ENCODE results near the gene ZFYVE1. TPM values are rescaled to one million over a fixed set of nuclear protein-coding genes. Genes with fewer than 3 reads are reported as not detected.

Gene ZFYVE1
- total and polyA plus RNA-seq, 2 donors (not counting 3 experiments of a cell fraction or from before 2014, with no cell fraction given), result 27.3 to 29.2 TPM

- BruUV-seq (replicated peaks), result no TSS peak
- H3K9me1 ChIP-seq (replicated peaks; ENCODE audit: control insufficient read depth, extremely low read depth, insufficient read depth, low read length), result no peaks in the 10 kb centered on the region
- H3K27me3 ChIP-seq (ENCODE audit: control insufficient read depth in 2 of 2, insufficient read depth in 2 of 2, low read length in 2 of 2), result no peaks in the 10 kb centered on the region
- no peaks in the 10 kb centered on the region for H3K9me3 ChIP-seq (replicated peaks; ENCODE audit: control insufficient read depth, insufficient read depth, low read length)
- TF ChIP-seq POLR2A (IDR thresholded peaks at IDR 0.05; ENCODE audit: low read depth, low read length), result no peak
- TF ChIP-seq MAX (IDR thresholded peaks at IDR 0.05; ENCODE audit: insufficient read depth, insufficient read length), result no peak
- TF ChIP-seq FOS (IDR thresholded peaks at IDR 0.05; ENCODE audit: borderline replicate concordance, insufficient read depth, low read length), result no peak
- TF ChIP-seq POLR2AphosphoS5 (IDR thresholded peaks at IDR 0.05; ENCODE audit: insufficient read depth, low read depth, low read length), result no peak
- no peak for TF ChIP-seq MYC (IDR thresholded peaks at IDR 0.05; ENCODE audit: low read depth, low read length)
- no peaks in the 10 kb centered on the region for H3K79me2 ChIP-seq (ENCODE audit: control insufficient read depth, insufficient read depth, low read length)
- DNase-seq (ENCODE audit: low read depth, low spot score) (no peak), FAIRE-seq (no peak)
- H2AFZ ChIP-seq (ENCODE audit: low read depth, low read length), result no peak overlapping the region
- no peaks in the 10 kb centered on the region for H3K4me1 ChIP-seq (ENCODE audit: control insufficient read depth, extremely low read depth, insufficient read depth, low read length)
- no peak overlapping the region for H3K4me2 ChIP-seq (ENCODE audit: insufficient read depth, low read length)
- peaks cover 10 to 32% of the 10 kb centered on the region in 2 experiments for H3K36me3 ChIP-seq (ENCODE audit: control insufficient read depth in 2 of 2, extremely low read depth in 1 of 2, insufficient read depth in 2 of 2, low read length in 2 of 2)
- CTCF ChIA-PET, result interaction anchor here (0.7 to 2.4 kb wide), 2 partner anchors 267 to 465 kb away, joined by 3 to 6 read pairs; no protein-coding TSS in a partner anchor
- no peak overlapping the region for H3K27ac ChIP-seq (ENCODE audit: insufficient read depth, low read depth, low read length)
- intact Hi-C loops (cut with micrococcal nuclease) (no loop called here), dilution Hi-C loops (cut with MboI; ENCODE audit: extremely low pct_ligation_motif_present, low sequenced_read_pairs) (no loop called here)
- POLR2A ChIA-PET, result no interaction called here
- no peak overlapping the region for H3K9ac ChIP-seq (replicated peaks; ENCODE audit: extremely low read depth, insufficient read depth, low read length)
- no peaks in the 10 kb centered on the region for H4K20me1 ChIP-seq (replicated peaks; ENCODE audit: control insufficient read depth, extremely low read depth, insufficient read depth, low read length)
- no peak overlapping the region for H3K4me3 ChIP-seq (replicated peaks in 1 of 3; ENCODE audit: insufficient read depth in 1 of 3, low read depth in 1 of 3, low read length in 3 of 3)
These were observed 48.0 kb downstream of the ZFYVE1 start for GRCh38 chr14:72978856-72979255.

GRCh38 chr14:72975770-72976169, 51.1 kb downstream of the ZFYVE1 start:
- TF ChIP-seq EZH2 (IDR thresholded peaks at IDR 0.05; ENCODE audit: borderline replicate concordance, low read depth, low read length, severe bottlenecking), result no peak
- TF ChIP-seq MYC (IDR thresholded peaks at IDR 0.05; ENCODE audit: low read depth, low read length), result no peak
- TF ChIP-seq CTCF (IDR thresholded peaks at IDR 0.05; ENCODE audit: extremely low read depth in 1 of 2, insufficient read depth in 1 of 2, low read depth in 1 of 2, low read length in 2 of 2), result no peak
- TF ChIP-seq JUN (IDR thresholded peaks at IDR 0.05; ENCODE audit: borderline replicate concordance, insufficient read depth, insufficient read length, low read depth), result no peak
- no peak for TF ChIP-seq GATA2 (IDR thresholded peaks at IDR 0.05; ENCODE audit: insufficient read depth, insufficient read length, low read depth, low read length)
- no peak for TF ChIP-seq POLR2AphosphoS5 (IDR thresholded peaks at IDR 0.05; ENCODE audit: insufficient read depth, low read depth, low read length)
- no peak for TF ChIP-seq MAX (IDR thresholded peaks at IDR 0.05; ENCODE audit: insufficient read depth, insufficient read length)
- TF ChIP-seq FOS (IDR thresholded peaks at IDR 0.05; ENCODE audit: borderline replicate concordance, insufficient read depth, low read length), result no peak
- no peak for TF ChIP-seq POLR2A (IDR thresholded peaks at IDR 0.05; ENCODE audit: low read depth, low read length)
- intact Hi-C loops (cut with micrococcal nuclease), result no loop called here
- Histone ChIP-seq H2AFZ (ENCODE audit: low read depth, low read length) (no peak overlapping the region), H3K9ac (replicated peaks; ENCODE audit: extremely low read depth, insufficient read depth, low read length) (no peak overlapping the region), H3K4me1 (ENCODE audit: control insufficient read depth, extremely low read depth, insufficient read depth, low read length) (no peaks in the 10 kb centered on the region), H3K9me3 (replicated peaks; ENCODE audit: control insufficient read depth, insufficient read depth, low read length) (no peaks in the 10 kb centered on the region), H3K4me3 (replicated peaks in 1 of 3; ENCODE audit: insufficient read depth in 1 of 3, low read depth in 1 of 3, low read length in 3 of 3) (no peak overlapping the region), H3K79me2 (ENCODE audit: control insufficient read depth, insufficient read depth, low read length) (no peaks in the 10 kb centered on the region), H3K36me3 (ENCODE audit: control insufficient read depth in 2 of 2, extremely low read depth in 1 of 2, insufficient read depth in 2 of 2, low read length in 2 of 2) (peaks cover 17 to 36% of the 10 kb centered on the region in 2 experiments), H3K9me1 (replicated peaks; ENCODE audit: control insufficient read depth, extremely low read depth, insufficient read depth, low read length) (no peaks in the 10 kb centered on the region), H3K4me2 (ENCODE audit: insufficient read depth, low read length) (no peak overlapping the region), H3K27me3 (ENCODE audit: control insufficient read depth in 2 of 2, insufficient read depth in 2 of 2, low read length in 2 of 2) (no peaks in the 10 kb centered on the region), H3K27ac (ENCODE audit: insufficient read depth, low read depth, low read length) (no peak overlapping the region), H4K20me1 (replicated peaks; ENCODE audit: control insufficient read depth, extremely low read depth, insufficient read depth, low read length) (no peaks in the 10 kb centered on the region)
- dilution Hi-C loops (cut with MboI; ENCODE audit: extremely low pct_ligation_motif_present, low sequenced_read_pairs), result no loop called here
- BruUV-seq (replicated peaks), result no TSS peak
- DNase-seq (ENCODE audit: low read depth, low spot score) (no peak), FAIRE-seq (no peak)
- ChIA-PET POLR2A (no interaction called here), CTCF (interaction anchor here (1.7 kb wide), 1 partner anchor 462 kb away, joined by 5 read pairs; no protein-coding TSS in a partner anchor)
